Gastroesophageal sphincter (tissue), 3 donors: ENCODE measurements around the gene PDIK1L.

ENCODE experiments used
- CTCF ChIP-seq, 4 experiments: fragments of 200-600 bp in 2 of 4; fragments of 450-650 bp in 2 of 4; sonication (generic) in 1 of 4; IDR thresholded peaks; one replicate each; pipeline ENCODE4 v1.5.1; 2017 to 2019; ENCODE audit warnings: antibody characterized with exemption in 4 of 4, mild to moderate bottlenecking in 2 of 4, moderate library complexity in 2 of 4
- EP300 ChIP-seq: sonication (generic); formaldehyde crosslinking; IDR thresholded peaks from one replicate; pipeline ENCODE4 v1.6.1; 2017; ENCODE audit warnings: antibody characterized with exemption, mild to moderate bottlenecking
- POLR2A ChIP-seq, 2 donors: fragments of 450-650 bp; IDR thresholded peaks; one replicate each; pipeline ENCODE4 v1.6.1; 2017; ENCODE audit warnings: antibody characterized with exemption in 2 of 2, mild to moderate bottlenecking in 2 of 2, moderate library complexity in 1 of 2

DNA sequence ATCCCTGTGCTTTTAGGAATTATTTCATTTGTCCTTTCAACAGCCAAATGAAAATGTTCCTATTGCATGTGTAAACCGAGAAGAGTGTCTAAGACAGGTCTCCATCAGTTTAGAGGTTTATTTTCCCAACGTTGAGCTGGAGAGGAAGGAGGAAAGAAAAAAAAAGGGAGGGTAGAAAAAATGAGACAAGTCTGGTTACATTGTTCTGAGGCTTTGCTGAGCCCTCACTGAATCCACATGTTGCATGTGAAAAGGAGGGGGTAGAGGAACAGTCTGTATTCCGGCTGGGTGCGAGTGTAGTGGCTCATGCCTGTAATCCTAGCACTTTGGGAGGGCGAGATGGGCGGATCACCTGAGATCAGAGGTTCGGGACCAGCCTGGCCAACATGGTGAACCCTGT lies 19.2 kb upstream of the PDIK1L start:
- TF ChIP-seq CTCF (IDR thresholded peaks at IDR 0.05) (no peak), POLR2A (IDR thresholded peaks at IDR 0.05) (no peak), EP300 (no peak)
